ENCODE measurements around the gene C16orf74. TPM values are rescaled to one million over a fixed set of nuclear protein-coding genes. Genes with fewer than 3 reads are reported as not detected.

The C16orf74 gene
- total RNA-seq (2022; extraction: Qiagen RNA extraction; ENCODE audit: low read depth), result 10.3 to 16.7 TPM (median 15.6 TPM) in 5 replicates

GRCh38 chr16:85750827-85751697 is at the start of gene C16orf74:
TSS of gene C16orf74 (minus strand) at chr16:85751096. CDS start at chr16:85735217, 15,879 bp downstream.

DNA sequence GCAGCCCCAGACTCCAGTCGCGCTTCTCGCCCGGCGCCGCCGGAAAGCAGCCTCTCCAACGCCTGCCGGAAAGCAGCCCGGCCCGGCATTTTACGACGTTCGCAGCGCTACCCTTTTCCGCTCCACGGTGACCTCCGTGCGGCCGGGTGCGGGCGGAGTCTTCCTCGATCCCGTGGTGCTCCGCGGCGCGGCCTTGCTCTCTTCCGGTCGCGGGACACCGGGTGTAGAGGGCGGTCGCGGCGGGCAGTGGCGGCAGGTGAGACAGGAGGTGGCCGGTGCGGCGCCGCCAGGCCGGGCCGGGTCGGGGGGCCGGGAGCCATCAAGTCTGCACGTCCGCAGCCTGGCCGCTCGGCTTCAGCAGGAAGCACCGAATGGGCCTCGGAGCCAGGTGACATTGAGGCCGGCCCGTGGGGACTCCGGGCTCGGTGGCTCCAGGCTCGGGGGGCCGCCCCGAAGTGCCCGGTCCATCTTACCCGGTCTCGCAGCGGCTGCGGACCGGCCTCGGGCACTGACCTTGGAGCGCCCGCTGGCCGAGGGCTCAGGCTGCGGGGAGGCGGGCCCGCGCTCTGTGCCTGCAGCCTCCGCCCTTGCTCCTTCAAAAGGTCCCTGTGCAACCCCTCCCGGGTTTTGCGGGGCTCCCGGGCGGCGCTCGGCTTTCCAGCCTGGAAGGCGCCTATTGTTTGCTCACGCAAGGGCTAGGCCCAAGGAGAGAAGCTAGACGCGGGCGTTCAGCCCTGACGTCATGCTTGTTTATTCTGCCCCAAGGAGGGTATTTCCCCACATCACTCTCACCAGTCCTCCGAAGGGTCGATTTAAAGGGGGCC is 48.8 kb upstream of the C16orf74 start, which contains the start of the genes COX4I1 and EMC8:
COX4I1 (plus strand) TSS at position 199 of the 824 bp plus-strand sequence. CDS start 1,511 bp downstream, outside the sequence.
EMC8 (minus strand) TSS at position 48 of the 824 bp plus-strand sequence. CDS start 249 bp downstream, outside the sequence.

GRCh38 chr16:85688586-85689284 is 62.2 kb downstream of the C16orf74 start, which contains the start of gene GINS2:
TSS of gene GINS2 (minus strand) at chr16:85688954. CDS start at chr16:85688898, 56 bp downstream.

Other genes with a start within 250 kb of the C16orf74 start
- 18.2 to 26.3 TPM (median 21.3 TPM) in 5 replicates for gene GSE1, start 137.8 kb downstream of the C16orf74 start, total RNA-seq (2022; extraction: Qiagen RNA extraction; ENCODE audit: low read depth)
- gene GINS2, start 62.1 kb downstream of the C16orf74 start, total RNA-seq (2022; extraction: Qiagen RNA extraction; ENCODE audit: low read depth), result 28.5 to 37.8 TPM (median 32.6 TPM) in 5 replicates
- 53.7 to 83.7 TPM (median 71.9 TPM) in 5 replicates for gene EMC8, start 48.4 kb upstream of the C16orf74 start, total RNA-seq (2022; extraction: Qiagen RNA extraction; ENCODE audit: low read depth)
- 668 to 857 TPM (median 752 TPM) in 5 replicates for gene COX4I1, start 48.6 kb upstream of the C16orf74 start, total RNA-seq (2022; extraction: Qiagen RNA extraction; ENCODE audit: low read depth)
- 0.10 to 0.41 TPM (median 0.31 TPM) in 5 replicates for gene IRF8, start 148.1 kb upstream of the C16orf74 start, total RNA-seq (2022; extraction: Qiagen RNA extraction; ENCODE audit: low read depth)